ENCODE measurements around the gene OLFM2.
"Not testable (repeated sequence)": the region's sequence is repeated elsewhere in the genome, so short reads cannot be mapped to it uniquely, and the experiment has no call there.

OLFM2 gene

DNA sequence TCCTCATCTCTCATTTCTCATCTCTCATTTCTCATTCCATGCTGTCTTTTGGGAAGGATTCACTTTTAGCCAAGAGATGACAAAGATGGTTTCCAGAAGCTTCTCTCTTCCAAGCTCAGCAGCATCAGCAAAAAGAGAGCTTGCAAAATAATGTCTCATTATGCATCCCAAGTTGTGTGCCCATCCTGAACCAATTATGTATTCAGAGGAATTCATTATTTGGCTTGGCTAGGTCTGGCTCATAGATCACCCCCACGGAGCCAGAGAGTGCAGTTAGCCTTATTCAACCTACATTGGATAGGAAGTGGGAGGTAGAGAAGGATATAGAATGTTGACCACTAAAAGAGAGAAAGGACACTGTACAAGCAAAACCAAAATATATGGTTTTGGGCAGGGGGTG lies 5.4 kb upstream of the OLFM2 start:
- DNase-seq = peak; percentile 81

- DNase-seq = no peak
Observed at GRCh38 chr19:9941231-9941630, 4.9 kb upstream of the OLFM2 start.

DNA sequence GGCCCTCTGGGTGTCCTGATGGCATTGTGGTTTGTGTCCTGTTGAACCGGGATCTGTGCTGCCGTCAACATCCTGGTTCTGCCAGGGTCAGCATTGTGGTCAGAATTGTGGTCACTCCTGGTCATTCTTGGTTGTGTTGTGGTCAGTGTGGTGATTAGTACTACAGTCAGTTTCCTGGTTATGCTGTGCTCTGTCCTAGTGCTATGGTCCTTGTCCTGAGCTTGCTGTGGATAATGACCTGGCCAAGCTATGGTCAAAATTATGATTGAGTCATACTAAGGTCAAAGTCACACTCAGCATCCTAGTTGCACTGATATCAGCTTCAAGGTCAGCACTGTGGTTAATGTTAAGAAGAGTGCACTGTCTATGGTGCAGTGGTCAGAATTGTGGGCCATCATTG lies 4.5 kb upstream of the OLFM2 start:
- no peak for DNase-seq

DNA sequence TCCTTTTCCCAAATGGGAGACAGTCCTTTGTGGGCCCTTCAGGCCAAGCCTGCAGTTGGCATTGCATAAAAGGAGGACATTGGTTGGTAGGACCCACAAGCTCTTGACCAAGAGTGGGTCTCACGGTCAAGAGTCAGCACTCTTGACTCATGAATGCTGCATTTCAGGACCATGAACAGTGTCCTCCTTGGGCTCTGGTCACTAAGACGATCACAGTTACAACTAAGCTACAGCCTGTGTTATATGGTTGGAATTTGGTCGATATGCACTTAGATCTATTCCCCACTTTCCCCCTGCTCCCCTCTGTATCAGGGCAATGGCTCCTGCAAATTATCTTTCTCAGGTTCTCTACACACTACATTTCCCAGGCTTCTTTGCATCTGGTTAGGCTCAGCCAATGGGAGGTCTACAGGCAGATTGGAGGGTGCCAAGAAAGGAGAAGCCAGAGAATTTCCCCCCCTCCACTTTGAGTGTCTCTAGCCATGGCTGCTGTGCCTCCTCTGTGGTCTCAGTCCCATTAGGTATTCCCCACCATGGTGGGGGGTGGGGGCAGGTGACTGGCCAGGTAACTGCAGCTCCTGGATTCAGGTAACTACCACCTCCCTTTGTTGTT lies 3.1 kb upstream of the OLFM2 start:
- no peak for DNase-seq

- no peak for DNase-seq
Observed at GRCh38 chr19:9937001-9937411, 691 bp upstream of the OLFM2 start.

- DNase-seq = no peak
Observed at GRCh38 chr19:9935506-9936325, 599 bp downstream of the OLFM2 start.

GRCh38 chr19:9934132-9934950 lies 2.0 kb downstream of the OLFM2 start:
- peak; percentile 98 for DNase-seq

GRCh38 chr19:9932835-9933234 lies 3.5 kb downstream of the OLFM2 start:
- DNase-seq = no peak

GRCh38 chr19:9931629-9932028 lies 4.7 kb downstream of the OLFM2 start:
- no peak for DNase-seq

- DNase-seq = no peak
Observed at GRCh38 chr19:9923440-9923839, 12.9 kb downstream of the OLFM2 start.

GRCh38 chr19:9922782-9923379 lies 13.4 kb downstream of the OLFM2 start:
- DNase-seq = not testable (repeated sequence)

- peak; percentile 58 for DNase-seq
Observed at GRCh38 chr19:9917321-9917720, 19.0 kb downstream of the OLFM2 start.

- DNase-seq = no peak
Observed at GRCh38 chr19:9916719-9917118, 19.6 kb downstream of the OLFM2 start.

- peak; percentile 89 for DNase-seq
Observed at GRCh38 chr19:9914315-9915207, 21.8 kb downstream of the OLFM2 start.

- DNase-seq = no peak
Observed at GRCh38 chr19:9914001-9914314, 22.4 kb downstream of the OLFM2 start.

DNA sequence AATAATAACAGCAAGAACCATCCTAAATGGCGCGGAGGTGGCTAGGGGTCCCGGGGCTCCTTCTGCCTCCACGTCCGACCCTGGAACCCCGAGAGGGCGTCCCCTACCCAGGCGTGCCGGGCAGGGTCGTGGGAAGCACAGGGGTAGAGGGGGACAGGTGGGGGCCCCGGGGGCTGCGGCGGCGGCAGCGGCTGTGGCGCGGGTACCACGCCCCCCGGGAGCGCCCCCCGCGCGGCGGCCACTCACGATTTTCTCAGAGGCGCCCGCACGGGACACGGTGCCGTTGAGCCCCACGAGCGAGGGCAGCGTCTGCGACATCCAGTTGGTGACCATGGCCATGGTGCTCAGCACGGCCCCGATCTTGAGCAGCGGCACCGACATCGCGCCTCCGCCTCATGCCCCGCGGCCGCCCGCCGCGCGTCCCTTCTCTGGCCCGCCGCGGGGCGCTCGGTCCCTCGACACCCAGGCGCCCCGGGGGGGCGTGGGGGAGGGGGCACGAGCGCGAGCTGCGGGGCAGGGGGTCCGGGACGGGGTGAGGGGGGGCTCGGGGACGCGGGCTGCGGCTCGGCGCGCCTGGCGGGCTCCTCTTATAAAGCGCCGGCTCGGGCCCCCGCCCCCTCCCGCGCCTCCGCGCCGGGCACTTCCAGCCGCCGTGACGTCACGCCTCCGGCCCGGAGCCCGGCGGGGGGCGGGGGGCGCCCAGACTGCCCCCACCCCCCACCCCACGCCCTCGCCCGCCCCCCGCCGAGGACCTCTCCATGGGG lies 22.9 kb downstream of the OLFM2 start:
- peak; percentile 40 for DNase-seq

- DNase-seq = no peak
Observed at GRCh38 chr19:9912551-9913236, 23.6 kb downstream of the OLFM2 start.

DNA sequence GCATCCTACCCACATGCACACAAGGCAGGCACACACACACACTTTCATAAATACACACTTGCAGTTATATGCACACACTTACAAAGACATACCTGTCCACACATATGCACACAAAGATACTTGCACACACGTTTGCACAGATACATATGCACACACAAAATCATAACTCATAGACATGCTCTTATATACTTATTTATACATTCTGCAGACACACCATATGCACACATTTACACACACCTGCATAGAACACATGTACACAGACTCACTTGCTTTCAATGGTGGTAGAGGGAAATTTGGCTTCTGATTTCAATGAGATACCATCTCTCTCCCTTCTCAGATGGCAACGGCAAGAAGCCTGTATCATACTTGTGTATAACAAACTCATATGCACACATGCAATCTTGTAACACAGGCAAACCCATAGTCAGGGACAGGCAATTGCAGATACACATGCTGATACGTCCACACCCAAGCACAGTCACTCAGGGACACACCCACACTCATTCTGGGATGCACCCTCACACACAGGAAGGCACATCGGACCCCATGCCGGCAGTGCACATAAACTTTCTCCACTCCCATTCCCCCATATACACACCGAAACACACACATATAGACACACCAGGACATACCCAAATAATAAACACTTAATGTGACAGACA lies 24.7 kb downstream of the OLFM2 start:
- no peak for DNase-seq

- no peak for DNase-seq
Observed at GRCh38 chr19:9910625-9911024, 25.7 kb downstream of the OLFM2 start.

DNA sequence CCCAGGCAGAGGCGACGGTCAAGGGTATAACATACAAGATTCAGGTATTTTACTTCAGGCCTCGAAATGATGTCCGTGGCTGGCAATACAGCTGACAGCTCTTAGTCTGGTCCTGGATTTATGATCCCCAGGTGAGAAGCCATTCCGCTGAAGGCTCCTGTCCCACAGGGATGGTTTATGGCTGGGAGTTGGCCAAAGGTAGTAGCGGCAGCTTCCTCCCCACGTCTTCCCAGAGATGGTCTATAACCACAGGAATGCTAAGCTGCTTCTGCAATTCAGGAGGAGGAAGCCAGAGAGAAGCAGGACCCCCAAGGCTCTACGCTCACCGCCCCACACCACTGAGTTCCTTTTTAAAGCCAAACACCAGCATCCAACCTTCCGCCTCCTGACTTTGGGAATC lies 27.1 kb downstream of the OLFM2 start:
- DNase-seq = peak; percentile 17
